HG02642 (cell line): Measurements from ENCODE around the gene BOLA1.
"Not testable (repeated sequence)": the region's sequence is repeated elsewhere in the genome, so short reads cannot be mapped to it uniquely, and the experiment has no call there.

ENCODE experiments used
- ATAC-seq: cut with Tn5 transposase; IDR thresholded peaks from one replicate; pipeline ENCODE4 v1.9.1; 2021; ENCODE audit warnings: mild to moderate bottlenecking; ENCODE audit not compliant: unreplicated experiment, poor library complexity

BOLA1 gene, protein sequence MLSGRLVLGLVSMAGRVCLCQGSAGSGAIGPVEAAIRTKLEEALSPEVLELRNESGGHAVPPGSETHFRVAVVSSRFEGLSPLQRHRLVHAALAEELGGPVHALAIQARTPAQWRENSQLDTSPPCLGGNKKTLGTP

DNA sequence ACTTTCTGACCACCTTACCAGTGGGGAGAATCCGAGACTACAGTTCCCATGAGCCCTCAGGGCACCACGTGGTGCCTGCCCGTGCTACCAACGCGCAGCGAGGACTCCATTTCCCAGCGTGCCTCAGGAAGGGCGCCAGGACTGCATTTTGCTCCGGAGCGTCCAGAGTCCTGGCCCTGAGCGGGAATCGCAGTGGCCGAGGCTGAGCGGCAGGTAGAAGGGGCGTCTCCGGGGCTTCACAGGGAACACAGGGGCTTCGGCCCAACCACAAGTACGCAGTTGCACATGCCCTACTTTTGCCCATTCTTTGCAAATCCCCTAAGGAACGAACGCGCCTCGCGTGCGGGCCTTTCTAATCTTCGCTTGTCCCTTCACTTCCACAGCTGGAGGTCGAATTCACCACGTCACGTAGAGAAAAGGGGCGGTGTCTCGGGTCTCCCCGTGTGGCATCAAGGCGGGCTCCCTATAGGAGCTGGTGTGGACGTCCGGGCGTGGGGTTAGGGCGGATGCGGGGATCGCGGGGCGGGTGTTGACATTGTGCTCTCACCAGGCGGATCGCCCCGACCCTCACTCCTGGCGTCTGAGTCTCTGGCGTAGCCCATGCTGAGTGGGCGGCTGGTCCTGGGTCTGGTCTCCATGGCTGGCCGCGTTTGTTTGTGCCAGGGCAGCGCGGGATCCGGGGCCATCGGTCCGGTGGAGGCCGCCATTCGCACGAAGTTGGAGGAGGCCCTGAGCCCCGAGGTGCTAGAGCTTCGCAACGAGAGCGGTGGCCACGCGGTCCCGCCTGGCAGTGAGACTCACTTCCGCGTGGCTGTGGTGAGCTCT is at the start of gene BOLA1:
BOLA1 (plus strand) TSS at position 109 of the 825 bp plus-strand sequence; CDS start at position 601, 492 bp downstream.
- ATAC-seq = peak; percentile 97

DNA sequence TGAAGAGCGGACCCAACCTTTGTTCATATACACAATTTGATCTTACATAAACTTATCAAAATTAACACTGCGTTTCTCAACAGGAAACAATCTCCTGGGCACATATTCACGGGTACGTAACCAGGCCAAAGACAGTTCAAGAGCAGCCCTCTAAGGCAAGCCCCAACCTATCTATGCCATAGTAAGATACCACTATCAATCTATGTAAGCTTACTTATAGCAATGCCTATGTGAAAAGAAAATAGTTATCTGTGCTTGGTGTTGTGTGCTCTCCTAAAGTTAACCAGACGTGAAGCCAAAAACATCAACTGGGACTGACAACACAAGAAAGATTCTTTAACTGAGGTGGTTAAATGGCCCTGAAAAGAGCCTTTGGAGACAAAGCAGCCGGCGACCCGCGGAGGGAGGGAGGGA is 49.4 kb upstream of the BOLA1 start:
- ATAC-seq = no peak

GRCh38 chr1:149850732-149851345 is 48.5 kb upstream of the BOLA1 start:
- ATAC-seq = peak; percentile 60

- ATAC-seq = peak; percentile 37
Observed at GRCh38 chr1:149851585-149852213, 47.7 kb upstream of the BOLA1 start.

- ATAC-seq = peak; percentile 28
Observed at GRCh38 chr1:149852263-149852662, 47.1 kb upstream of the BOLA1 start.

GRCh38 chr1:149860271-149860670 is 39.1 kb upstream of the BOLA1 start:
- peak; percentile 9 for ATAC-seq

DNA sequence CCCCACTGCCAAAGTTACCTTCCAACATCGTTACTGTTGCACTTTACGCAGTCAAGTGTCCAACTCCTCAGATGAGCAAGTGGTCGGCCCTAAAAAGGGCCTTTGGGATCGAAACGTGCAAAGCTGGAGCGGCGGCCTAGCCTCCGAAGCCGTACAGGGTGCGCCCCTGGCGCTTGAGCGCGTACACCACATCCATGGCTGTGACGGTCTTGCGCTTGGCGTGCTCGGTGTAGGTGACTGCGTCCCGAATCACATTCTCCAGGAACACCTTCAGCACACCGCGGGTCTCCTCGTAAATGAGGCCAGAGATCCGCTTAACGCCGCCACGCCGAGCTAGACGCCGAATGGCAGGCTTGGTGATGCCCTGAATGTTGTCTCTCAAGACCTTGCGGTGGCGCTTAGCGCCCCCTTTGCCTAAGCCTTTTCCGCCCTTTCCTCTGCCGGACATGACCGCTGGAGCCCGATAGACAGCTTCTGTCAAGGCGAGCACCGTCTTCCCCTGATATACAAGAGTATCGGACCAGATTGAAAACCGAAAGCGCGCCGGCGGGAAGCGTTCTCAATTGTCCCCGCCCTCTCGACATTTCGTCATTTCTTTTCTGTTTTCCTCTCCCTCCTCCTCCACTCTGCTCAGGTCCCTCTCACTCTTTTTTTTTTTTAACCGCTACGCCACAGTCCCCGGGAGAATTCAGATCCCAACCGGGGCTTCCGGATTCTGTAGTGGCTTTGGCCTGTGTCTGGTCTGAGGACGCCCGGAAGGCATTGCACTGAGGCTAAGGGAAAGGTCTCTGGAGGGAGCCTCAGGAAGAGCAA is 38.5 kb upstream of the BOLA1 start:
- peak; percentile 77 for ATAC-seq

DNA sequence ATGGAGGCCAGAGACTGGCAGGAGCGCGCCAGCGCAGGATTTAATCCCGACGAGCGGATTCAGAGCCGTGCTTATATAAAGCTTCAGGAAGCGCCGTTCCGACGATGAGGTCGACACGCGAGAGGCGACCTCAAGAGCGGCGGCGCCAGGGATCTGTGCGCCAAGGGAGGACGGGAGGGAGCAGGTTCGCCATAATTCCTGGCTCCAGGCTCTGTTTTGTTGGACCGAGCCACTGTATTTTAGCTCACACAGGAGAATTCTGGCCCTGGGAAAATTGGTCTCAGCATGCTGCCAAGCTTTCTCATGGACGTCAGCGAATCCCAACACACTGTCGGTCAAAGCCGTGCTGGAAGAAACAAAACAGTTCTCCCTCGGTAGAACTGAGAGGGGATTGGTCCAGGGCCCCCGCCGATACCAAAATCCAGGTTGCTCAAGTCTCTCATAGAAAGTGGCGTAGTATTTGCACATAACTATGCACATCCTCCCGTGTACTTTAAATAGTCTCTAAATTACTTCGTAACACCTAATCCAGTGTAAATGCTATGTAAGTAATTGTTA is 37.8 kb upstream of the BOLA1 start:
- ATAC-seq = peak; percentile 16

DNA sequence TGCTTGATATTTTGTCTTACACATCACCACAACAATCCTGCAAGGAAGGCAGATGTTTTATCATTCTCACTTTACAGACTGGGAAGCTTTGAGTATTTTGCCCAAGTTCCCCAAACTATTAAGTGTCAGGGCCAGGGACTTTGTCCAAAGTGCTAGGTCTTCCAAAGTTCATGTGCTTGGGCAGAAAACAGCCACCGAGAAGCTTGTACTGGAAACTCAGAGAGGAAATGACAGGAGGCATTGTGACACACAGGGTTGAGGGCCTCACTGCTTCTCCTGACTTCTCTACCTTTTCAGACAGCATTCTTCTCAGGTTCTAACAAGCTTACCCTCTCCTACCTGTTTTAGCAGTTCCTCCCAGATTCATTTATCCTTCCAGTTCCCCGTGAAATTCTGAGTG is 32.5 kb upstream of the BOLA1 start:
- not testable (repeated sequence) for ATAC-seq

GRCh38 chr1:149873060-149873459 is 26.3 kb upstream of the BOLA1 start:
- not testable (repeated sequence) for ATAC-seq

DNA sequence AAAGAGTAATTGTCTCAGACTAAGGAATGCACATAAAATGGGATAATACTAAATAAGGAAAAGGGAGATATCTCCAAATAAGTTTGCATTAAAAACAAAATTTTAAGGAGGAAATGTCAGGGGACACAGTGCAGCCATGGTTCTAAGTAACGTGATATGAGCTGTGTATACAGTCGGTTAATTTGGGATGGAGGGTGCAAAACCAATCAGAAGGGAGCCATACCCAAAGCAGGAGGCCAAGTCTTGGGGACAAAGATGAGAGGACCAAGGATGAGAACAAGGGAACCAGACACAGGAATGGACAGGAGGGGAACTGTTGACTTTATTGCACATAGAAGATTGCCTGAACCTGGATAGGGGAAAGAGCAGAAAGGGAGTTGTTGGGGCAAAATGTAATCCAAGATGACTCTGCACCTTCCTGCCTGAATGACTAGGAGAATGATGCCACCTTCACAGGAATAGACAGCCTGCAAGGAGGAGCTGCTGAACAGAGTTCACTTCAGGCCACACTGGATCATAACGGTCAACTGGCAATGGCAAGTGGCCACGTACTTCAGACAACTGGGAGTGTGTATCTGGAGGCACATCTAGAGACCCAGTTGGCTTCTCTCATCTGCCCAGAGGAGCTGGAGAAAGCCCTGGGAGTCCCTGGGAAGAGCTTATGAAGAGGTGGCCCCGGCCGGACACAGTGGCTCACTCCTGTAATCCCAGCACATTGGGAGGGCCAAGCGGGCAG is 22.0 kb upstream of the BOLA1 start:
- ATAC-seq = no peak

GRCh38 chr1:149879556-149879955 is 19.8 kb upstream of the BOLA1 start:
- no peak for ATAC-seq

- no peak for ATAC-seq
Observed at GRCh38 chr1:149881876-149882275, 17.5 kb upstream of the BOLA1 start.

- ATAC-seq = no peak
Observed at GRCh38 chr1:149883598-149884247, 15.6 kb upstream of the BOLA1 start.

GRCh38 chr1:149884433-149885338 is 14.7 kb upstream of the BOLA1 start:
- ATAC-seq = no peak

- ATAC-seq = no peak
Observed at GRCh38 chr1:149885339-149886120, 13.8 kb upstream of the BOLA1 start.

GRCh38 chr1:149886121-149886395 is 13.3 kb upstream of the BOLA1 start:
- not testable (repeated sequence) for ATAC-seq
